RWPE1 (cell line): Measurements from ENCODE around the gene RNF187.

Experiments
- CTCF ChIA-PET: fragments of 350-600 bp; sonication (Branson Sonifier 250); formaldehyde crosslinking; extraction: SDS; loops from one replicate; lab custom pipeline; 2021; lab: Yijun Ruan, JAX
- POLR2A ChIA-PET: fragments of 400-600 bp; formaldehyde crosslinking; extraction: SDS; loops from one replicate; lab custom pipeline; 2020; ENCODE audit warnings: antibody characterized with exemption; ENCODE audit not compliant: low non-redundant PET; lab: Yijun Ruan, JAX
- DNase-seq: peaks from one replicate; pipeline ENCODE4 v3.0.0; 2012; ENCODE audit warnings: low spot score
- H3K27ac ChIP-seq: fragments of 450-650 bp; 2 replicates; pipeline ENCODE4 v1.5.1; 2017
- CTCF ChIP-seq: fragments of 450-650 bp; conservative IDR thresholded peaks from 2 replicates; pipeline ENCODE4 v1.5.1; 2017; ENCODE audit warnings: low read depth, mild to moderate bottlenecking

Gene RNF187

GRCh38 chr1:228478912-228479711 is 8.1 kb upstream of the RNF187 start:
- ChIA-PET POLR2A (no interaction called here), CTCF (interaction anchor here (0.6 kb wide), 1 partner anchor 141 kb away, joined by 3 read pairs; no protein-coding TSS in a partner anchor)
- TF ChIP-seq CTCF, result no peak
- DNase-seq, result no peak
- H3K27ac ChIP-seq, result no peak overlapping the region

- no peak for DNase-seq
- ChIA-PET CTCF (no interaction called here), POLR2A (no interaction called here)
- no peak for TF ChIP-seq CTCF
- no peak overlapping the region for H3K27ac ChIP-seq
Measured at GRCh38 chr1:228483789-228484188, 3.4 kb upstream of the RNF187 start.

- TF ChIP-seq CTCF, result no peak
- H3K27ac ChIP-seq, result peak overlapping the region; percentile 96
- POLR2A ChIA-PET, result interaction anchor here (0.6 to 1.5 kb wide), 2 partner anchors 29 to 321 kb away, joined by 5 to 6 read pairs; partner anchors contain the start of gene IBA57
- CTCF ChIA-PET, result no interaction called here
- peak; percentile 81 for DNase-seq
Measured at GRCh38 chr1:228486596-228487335, 416 bp upstream of the RNF187 start.

GRCh38 chr1:228488125-228488817 is 1.1 kb downstream of the RNF187 start:
- no peak for DNase-seq
- CTCF ChIA-PET, result interaction anchor here (0.6 kb wide), 1 partner anchor 879 kb away, joined by 5 read pairs; no protein-coding TSS in a partner anchor
- TF ChIP-seq CTCF, result no peak
- H3K27ac ChIP-seq, result peak overlapping the region; percentile 96
- POLR2A ChIA-PET, result no interaction called here

- no peak for DNase-seq
- CTCF ChIA-PET, result interaction anchor here (0.6 to 1.0 kb wide), 2 partner anchors 31 to 880 kb away, joined by 4 to 5 read pairs; a partner anchor contains a TSS
- POLR2A ChIA-PET, result no interaction called here
- peak overlapping the region; percentile 96 for H3K27ac ChIP-seq
- no peak for TF ChIP-seq CTCF
Measured at GRCh38 chr1:228488818-228489674, 1.9 kb downstream of the RNF187 start.
